ENCODE results near the gene TLE4. TPM values are rescaled to one million over a fixed set of nuclear protein-coding genes. Genes with fewer than 3 reads are reported as not detected.

The TLE4 gene
- total and polyA plus RNA-seq, 2 of the 4 experiments (the other 2 are of a cell fraction) = 68.0 to 78.1 TPM

DNA sequence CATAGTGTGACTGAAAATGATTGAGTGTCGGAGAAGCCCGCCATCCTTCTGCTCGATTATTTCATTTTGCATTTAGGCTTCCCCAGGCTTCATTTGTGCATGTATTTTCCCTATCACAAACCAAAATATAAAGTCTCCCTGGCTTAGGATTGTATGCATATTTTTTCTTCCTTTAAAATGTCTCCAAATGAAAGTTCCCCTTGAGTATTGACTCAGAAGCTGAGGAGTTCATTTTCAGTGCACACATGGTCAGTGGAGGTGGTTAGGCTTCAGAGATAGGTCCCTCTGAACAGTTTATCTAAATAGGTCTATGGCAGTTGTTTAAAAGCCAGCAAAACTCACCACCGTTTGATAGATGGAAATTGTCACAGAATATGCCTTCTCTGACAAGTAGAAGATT lies 97.2 kb downstream of the TLE4 start:
- H3K4me2 ChIP-seq (ENCODE audit: low read depth, low read length) = no peak overlapping the region; the same call in 1 of the 2 replicates
- intact Hi-C loops (cut with micrococcal nuclease) = no loop called here

More for the DNA sequence above, 97.2 kb downstream of the TLE4 start:
- dilution Hi-C loops (cut with HindIII; ENCODE audit: low sequenced_read_pairs, unreplicated experiment) (no loop called here), in situ Hi-C loops (cut with MboI; ENCODE audit: low sequenced_read_pairs) (no loop called here)
- Histone ChIP-seq H3K18ac (ENCODE audit: low read depth, low read length) (peak overlapping the region; percentile 16; the same call in 1 of the 2 replicates), H3K79me1 (ENCODE audit: low read depth in 1 of 2, low read length in 2 of 2) (peaks cover 18 to 47% of the 10 kb centered on the region in 2 experiments), H2BK5ac (ENCODE audit: low read depth, low read length, poor library complexity, severe bottlenecking) (no peak overlapping the region), H2BK15ac (ENCODE audit: low read depth, low read length) (no peak overlapping the region), H2AFZ (replicated peaks; ENCODE audit: low read length, poor library complexity) (no peak overlapping the region), H3K23ac (ENCODE audit: low read depth, low read length) (no peak overlapping the region), H2BK20ac (ENCODE audit: low read depth, low read length) (no peak overlapping the region), H3K9me3 (ENCODE audit: control insufficient read depth, insufficient read depth, low read length) (no peaks in the 10 kb centered on the region), H3K9me1 (ENCODE audit: insufficient read depth, low read length) (peaks cover 17% of the 10 kb centered on the region; the same call in 1 of the 2 replicates), H4K91ac (ENCODE audit: insufficient read depth, low read depth, low read length) (no peak overlapping the region), H3K27ac (ENCODE audit: insufficient read depth, low read length) (no peak overlapping the region), H3K14ac (replicated peaks; ENCODE audit: low read depth, low read length) (no peak overlapping the region), H3K4ac (ENCODE audit: low read depth, low read length) (no peak overlapping the region), H4K20me1 (ENCODE audit: insufficient read depth, low read length) (no peaks in the 10 kb centered on the region), H3K56ac (ENCODE audit: extremely low read depth, insufficient read depth, low read length) (no peak overlapping the region), H3K4me3 (ENCODE audit: insufficient read depth, low read depth, low read length) (no peak overlapping the region), H3K27me3 (ENCODE audit: control insufficient read depth, insufficient read depth, low read length) (no peaks in the 10 kb centered on the region), H2AK5ac (ENCODE audit: low read depth, low read length) (no peak overlapping the region), H3K4me1 (ENCODE audit: control insufficient read depth, insufficient read depth, low read length) (peaks cover 13% of the 10 kb centered on the region), H4K8ac (ENCODE audit: low read depth in 2 of 2, low read length in 2 of 2) (no peak overlapping the region), H3K9ac (ENCODE audit: low read depth, low read length) (no peak overlapping the region), H2AK9ac (replicated peaks; ENCODE audit: low read depth, low read length, poor library complexity) (no peak overlapping the region), H2BK120ac (ENCODE audit: low read depth, low read length) (no peak overlapping the region), H3K36me3 (ENCODE audit: control insufficient read depth, insufficient read depth, low read length) (no peaks in the 10 kb centered on the region), H4K5ac (ENCODE audit: low read depth, low read length) (no peak overlapping the region)
- DNase-seq (no peak), ATAC-seq (ENCODE audit: low read depth) (peak; percentile 31; the same call in 1 of the 2 replicates)
- no TSS peak for BruUV-seq (replicated peaks)
- ChIA-PET POLR2A (ENCODE audit: unreplicated experiment) (no interaction called here), CTCF (interaction anchor here (1.5 kb wide), 1 partner anchor 61 kb away, joined by 3 read pairs; no protein-coding TSS in a partner anchor)
- no CpG with 5 or more reads among the region's 4 CpGs for WGBS, 2 experiments (ENCODE audit: extremely low coverage in 2 of 2, insufficient read length in 1 of 2)
- no peak for TF ChIP-seq NFE2L2 (IDR thresholded peaks at IDR 0.05; ENCODE audit: low read depth, low read length)
- TF ChIP-seq RCOR1 (IDR thresholded peaks at IDR 0.05; ENCODE audit: insufficient replicate concordance, low read length) = no peak
- TF ChIP-seq FOS (IDR thresholded peaks at IDR 0.05; ENCODE audit: low read depth, low read length) = no peak
- no peak for TF ChIP-seq CEBPB (IDR thresholded peaks at IDR 0.05; ENCODE audit: low read depth, low read length)
- TF ChIP-seq MAZ (IDR thresholded peaks at IDR 0.05; ENCODE audit: borderline replicate concordance, low read depth, low read length) = no peak
- TF ChIP-seq RAD21 (IDR thresholded peaks at IDR 0.05; ENCODE audit: low read length) = no peak
- TF ChIP-seq BHLHE40 (IDR thresholded peaks at IDR 0.05; ENCODE audit: low read depth, low read length) = no peak
- no peak for TF ChIP-seq CTCF (conservative IDR thresholded peaks at IDR 0.05; ENCODE audit: low read depth, low read length)
- TF ChIP-seq ELK1 (IDR thresholded peaks at IDR 0.05; ENCODE audit: borderline replicate concordance, low read depth, low read length) = no peak

Data from IMR-90 (cell line).